GM18858 (cell line): ENCODE results near the gene ZNF672.
"Not testable (repeated sequence)": the region's sequence is repeated elsewhere in the genome, so short reads cannot be mapped to it uniquely, and the experiment has no call there.

ENCODE experiments used
- ATAC-seq: cut with Tn5 transposase; IDR thresholded peaks from one replicate; pipeline ENCODE4 v1.9.1; 2021; ENCODE audit not compliant: unreplicated experiment

ZNF672 gene

DNA sequence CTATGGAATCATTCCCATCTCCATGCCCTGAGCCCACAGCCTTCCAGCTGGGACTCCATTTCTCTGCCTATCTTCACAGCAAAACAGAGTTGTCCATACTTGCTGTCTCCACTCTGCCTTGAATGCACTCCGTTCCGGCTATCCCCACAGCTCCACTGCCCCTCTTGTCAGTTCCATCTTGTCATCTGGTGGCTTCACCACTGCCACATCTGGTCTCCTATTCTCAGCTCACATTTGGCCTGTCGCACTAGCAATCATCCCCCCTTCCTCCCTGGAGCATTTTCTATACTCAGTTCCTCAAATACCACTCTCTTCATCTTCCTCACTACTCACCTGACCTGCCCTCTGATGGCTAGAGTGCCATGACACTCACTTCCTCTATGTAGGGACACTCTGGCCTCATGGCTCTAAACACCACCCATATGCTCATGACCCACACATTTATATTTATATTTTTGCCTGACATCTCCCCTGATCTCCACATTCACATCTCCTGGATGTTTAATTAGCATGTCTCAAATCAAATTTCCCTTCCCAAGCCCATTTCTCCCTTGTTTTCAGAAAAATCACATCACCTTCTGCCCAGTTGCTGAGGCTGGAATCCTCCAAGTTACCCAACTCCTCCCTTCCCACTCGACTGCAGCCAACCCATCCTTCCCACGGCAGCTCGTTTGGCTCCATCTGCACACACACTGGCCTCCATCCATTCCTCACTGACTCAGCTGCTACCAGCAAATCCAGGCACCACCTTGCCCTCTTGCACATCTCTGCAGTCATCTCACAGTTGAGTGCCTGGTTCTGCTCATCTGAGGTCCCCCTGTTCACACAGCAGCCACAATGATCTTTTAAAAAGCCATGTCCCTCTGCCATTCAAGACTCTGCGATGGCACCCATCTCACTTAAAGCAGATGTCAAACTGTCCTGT, 14.7 kb downstream of the ZNF672 start:
- peak; percentile 36 for ATAC-seq

DNA sequence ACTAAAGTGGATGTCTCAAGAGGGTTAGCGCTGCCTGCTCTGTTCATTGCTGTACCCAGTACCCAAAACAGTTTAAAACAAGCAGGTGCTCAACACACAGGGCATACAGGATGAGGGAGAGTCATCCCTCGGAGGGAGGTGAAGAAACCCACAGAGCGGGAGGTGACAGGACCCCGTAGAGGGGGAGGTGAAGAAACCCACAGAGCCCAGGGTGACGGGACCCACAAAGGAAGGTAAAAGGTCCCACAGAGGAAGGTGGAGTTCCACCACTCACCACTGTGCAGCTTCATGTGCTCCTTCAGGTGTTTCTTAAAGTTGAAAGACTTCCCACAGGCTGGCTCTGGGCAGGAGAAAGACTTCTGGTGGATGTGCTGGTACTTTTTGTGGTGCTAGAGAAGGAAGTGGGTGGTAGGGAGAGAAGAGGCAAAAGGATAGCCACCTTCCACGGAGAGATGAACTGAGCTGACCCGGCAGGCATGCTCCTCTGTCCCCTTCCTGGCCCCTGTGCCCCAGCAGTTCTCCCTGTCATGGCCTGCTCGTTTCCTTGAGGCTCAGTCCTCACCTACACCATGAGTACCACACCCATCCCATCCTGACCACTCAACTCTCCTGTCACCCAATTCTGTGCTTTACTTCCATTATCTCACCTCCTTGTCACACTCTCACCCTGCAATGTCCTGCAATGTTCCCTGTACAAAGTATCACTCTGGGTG, 15.8 kb downstream of the ZNF672 start:
- no peak for ATAC-seq

DNA sequence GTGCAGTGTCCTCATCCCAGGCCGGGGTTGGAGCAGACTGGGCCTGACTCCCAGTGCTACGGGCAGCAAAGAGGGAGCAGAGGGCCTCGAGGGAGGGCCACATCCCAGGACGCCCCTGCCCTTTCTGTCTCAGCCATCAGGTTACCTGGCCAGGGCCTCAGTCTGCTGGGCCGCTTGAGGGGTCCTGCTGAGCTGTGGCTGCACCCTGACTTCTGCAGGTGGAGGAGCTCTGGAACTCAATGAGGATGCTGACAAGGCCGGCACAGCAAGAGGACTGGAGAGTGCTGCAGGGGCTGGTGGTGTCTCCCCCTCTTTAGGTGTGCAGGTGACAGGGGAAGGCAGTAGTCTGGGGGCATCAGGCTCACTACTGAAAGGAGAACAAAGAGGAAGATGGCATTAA, 17.6 kb downstream of the ZNF672 start:
- ATAC-seq, result no peak

DNA sequence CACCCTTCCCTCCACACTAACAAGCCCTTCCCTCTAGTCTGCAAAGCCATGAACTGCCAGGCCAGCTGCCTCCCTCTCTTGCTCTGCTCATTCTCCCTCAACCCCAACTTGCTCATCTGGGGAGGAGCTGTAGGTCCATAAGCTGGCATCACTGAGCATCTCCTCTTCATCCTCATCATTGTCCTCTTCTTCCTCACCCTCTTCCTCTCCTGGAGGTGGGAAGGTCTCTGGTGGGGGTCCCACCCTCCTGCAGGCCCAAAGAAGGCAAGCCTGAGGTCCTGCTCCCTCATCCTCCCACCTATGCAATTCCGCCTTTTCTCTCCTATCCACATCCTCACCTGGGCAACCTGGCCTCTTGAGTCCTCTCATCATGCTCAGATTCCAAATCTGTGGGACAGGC, 18.2 kb downstream of the ZNF672 start:
- ATAC-seq, result no peak

DNA sequence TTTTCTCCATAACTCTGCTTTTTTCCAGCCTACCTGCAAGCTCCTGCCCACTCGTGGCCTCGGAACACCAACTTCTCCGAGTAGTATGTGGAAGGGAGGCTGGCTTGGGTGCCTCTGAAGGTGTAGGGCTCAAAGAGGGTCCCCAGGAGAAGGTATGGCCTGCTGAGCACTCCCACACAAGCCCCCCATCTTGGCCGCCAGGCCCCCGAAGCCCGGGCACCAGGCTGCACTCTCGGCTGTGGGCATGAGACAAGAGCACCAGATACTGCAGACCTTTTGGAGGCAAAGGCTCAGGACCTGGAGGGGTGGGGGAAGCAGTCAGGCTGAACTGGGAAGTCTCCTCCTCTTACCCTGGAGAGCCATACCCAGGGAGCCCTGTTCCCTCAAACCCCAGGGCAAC, 19.2 kb downstream of the ZNF672 start:
- ATAC-seq, result no peak

DNA sequence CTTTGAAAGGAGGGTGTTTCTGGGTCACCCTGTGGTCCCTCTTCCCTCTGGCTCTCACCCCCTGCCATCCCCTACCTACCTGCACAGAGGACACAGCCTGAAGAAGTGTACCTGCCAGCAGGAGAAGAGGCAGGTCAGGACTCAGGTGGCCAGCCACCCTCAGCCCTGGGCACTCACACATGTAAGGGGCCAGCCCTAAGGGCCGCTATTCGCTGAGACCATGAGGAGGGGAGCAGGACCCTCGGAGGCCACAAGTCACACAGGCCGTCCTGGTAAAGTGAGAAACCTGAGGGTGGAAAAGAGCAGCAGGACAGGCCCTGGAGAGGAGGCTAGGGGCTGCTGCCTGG, 19.7 kb downstream of the ZNF672 start:
- no peak for ATAC-seq

DNA sequence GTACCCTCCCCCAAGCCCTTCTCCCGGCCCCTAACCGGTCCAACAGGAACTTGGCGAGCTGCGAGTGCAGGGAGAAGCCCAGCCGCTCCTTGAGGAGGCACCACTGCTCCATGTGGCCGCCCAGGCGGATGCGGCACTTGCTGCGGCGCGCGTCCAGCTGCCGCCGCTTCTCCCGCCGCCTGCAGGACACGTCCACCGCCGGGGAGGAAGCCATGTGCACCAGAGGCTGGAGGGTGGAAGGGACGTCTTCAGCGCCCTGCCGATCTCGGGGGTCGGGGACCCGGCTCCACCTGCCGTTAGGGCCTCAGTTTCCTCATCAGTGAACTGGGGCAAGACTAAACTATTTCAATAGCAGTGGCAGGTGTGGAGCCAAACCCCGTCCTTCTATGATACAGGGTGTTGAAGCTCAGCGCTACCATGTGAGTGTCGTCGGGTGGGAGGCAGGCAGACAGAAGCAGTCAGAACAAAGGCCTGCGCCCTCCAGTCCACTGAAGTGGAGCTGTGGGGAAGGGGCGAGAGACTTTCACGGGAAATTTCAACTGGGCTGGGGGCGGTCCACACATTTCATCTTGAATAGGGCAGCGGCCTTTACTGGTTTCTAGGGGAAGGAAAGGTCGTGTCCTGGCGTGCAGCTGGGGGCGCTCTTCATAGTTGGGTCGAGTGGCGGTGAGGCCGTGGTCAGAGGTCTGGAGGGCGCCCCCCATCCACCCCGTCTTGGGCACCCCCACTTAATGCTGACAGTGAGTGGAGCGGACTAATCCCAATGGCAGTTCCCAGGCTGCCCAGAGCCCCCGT, 20.3 kb downstream of the ZNF672 start:
- ATAC-seq, result peak; percentile 19

DNA sequence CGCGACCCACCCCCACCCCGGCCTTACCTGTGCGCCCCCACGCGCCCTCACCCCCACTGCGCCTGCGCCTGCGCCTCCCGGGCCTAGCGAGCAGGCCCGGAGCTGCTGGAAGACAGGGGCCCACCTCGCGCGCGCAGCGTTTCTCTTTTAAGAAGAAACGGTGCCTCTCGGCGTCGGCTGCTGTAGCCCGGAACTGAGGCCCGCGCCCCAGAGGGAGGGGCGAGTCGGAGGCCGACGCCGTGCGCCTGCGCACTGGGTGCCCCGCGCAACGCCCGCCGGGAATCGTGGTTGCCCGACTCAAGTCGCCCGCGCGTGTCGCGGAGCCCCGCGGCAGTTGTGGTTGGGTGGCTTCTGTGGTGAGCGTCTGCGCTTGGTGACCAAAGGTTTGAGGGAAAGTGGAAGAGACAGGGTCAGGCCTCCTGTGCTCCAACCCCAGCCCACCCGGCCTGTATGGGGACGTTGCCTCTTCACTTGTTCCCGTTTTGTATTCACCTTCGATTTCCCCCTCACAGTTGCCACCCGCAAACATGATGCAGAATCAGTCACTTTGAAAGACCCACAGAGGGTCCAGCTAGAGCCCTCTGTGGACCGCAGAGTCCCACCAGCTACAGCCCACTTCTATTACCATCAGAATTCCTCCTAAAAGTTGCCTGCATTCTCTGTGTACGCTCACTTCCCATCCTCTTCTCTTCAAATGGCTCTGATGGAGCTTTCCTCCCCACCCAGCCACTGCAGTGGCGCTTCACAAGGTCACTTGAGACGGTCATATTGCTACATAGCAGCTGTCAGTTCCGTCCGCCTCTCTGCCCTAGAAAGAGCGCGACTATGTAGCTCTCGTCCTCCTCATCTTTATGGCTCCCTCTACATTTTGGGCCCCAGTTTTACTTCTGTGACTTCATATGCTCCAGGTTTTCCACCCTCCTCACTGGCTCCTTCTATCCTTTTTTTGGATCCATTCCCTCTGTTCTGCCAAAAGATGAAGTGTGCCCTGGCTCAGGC, 21.2 kb downstream of the ZNF672 start, which contains the start of gene ZNF692:
Gene ZNF692, minus strand, starts transcription at position 195 of the 999 bp plus-strand sequence. CDS start 776 bp downstream, outside the sequence.
- peak; percentile 71 for ATAC-seq

DNA sequence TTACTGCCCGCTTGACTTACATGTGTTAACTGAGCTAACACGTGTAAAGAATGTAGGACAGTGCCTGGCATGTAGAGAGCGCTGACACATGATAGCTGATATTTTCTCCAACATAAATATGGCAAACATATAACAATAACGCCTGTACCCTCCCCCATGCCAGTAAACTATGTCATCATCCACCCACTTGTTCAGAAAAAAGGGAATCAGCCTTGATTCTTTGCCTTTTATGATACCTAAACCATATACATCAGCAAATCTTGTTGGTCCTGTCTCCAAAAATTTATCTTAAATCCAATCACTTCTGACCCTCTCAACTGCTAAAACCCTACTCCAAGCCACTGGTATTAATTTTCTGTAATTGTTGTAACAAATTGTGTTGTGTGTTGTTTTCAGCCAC, 22.0 kb downstream of the ZNF672 start:
- ATAC-seq, result no peak

DNA sequence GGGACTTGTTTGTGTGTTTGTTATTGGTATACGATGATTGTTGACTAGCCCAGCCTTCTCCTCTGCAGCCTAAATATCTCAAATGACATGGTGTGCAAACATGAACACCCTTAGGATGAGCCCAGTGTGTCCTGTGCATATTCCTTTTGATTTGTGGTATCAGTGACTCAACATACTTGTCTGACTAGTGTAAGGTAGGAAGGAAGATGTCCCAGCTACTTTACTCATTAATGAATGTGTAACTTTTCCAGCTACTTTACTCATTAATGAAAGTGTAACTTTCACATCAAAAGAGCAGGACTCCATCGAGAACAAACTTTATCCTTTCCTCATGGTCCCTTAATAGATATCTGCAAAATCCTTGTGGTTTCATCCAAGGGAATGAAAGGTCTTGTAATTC, 23.6 kb downstream of the ZNF672 start:
- no peak for ATAC-seq

DNA sequence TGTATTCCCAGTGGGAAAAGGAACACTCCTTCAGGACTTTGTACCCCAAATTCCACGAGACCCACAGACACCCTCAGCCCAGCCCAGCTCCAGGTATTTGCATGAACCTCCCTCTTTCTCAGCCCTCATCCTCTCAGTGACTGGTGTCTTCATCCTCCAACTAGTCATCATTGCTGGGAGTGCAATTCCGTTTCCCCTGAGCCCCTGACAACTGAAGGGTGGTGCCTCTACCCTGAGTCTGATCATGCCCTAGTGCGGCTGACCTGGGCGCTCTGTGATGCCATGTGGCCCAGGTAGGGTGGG, 24.6 kb downstream of the ZNF672 start:
- ATAC-seq, result peak; percentile 0

DNA sequence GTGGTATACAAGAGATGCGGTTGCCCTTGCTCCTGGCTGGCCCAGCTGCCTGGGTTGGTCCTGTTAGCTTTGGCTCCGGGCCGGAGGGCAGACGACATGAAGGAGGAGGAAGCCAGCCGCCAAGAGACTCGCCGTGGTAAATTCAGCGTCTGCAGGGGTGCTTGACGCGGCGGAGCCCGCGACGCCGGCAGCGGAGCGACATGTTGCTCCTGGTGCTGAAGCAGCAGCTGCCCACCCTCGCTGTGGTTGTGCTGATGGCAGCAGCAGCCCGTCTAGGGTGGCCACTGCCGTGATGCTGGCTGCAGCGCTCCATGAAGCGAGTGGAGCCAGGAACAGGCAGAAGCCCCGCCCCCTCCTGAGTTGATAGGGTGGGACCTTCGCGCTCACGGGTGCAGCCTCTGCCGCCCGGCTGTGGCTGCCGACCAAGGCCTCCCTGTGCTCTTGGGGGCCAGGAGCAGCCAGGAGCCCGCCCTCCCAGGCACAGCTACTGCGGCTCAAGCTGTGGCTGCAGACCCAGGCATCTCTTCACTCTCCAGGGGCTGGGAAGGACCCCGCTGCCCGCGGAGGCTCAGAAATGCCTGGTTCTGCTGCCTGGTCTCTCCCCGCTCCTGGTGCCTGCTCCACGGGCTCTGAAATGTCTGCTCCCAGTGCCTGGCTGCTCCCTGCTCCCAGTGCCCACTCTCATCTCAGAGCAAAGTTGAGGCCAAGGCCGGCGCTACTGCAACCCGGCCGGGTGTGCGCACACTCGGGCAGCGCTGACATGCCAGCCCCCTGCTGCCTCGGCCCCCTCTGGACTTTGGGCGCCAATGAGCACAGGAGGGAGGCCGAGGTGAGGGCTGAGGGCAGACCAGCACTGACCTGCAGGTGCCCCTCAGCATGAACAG, 25.2 kb downstream of the ZNF672 start:
- peak; percentile 44 for ATAC-seq

DNA sequence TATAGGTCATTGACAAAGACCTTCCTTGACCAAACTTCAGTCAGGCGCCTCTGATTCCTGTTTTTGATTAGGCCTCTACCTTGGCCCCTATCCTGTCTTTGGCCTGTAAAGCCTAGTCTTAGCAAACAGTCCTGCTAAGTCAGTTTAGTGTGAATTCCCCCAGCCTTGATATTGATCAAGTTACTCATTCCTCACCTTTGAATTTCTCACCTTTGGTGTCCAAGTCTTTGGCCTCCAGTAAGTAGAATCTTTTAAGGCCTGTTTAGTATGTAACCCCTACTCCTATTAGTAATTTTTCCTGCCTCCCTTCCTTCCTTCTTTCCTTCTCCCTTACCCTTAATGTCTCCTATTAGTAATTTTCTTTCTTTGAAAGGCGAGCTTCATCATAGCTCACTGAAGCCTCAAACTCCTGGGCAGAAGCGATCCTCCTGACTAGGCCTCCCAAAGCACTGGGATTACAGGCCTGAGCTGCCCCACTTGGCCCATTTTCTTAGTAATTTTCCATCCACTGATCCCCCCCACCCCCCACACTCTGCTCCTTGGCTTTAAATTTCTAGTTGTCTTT, 33.9 kb downstream of the ZNF672 start:
- ATAC-seq, result no peak

DNA sequence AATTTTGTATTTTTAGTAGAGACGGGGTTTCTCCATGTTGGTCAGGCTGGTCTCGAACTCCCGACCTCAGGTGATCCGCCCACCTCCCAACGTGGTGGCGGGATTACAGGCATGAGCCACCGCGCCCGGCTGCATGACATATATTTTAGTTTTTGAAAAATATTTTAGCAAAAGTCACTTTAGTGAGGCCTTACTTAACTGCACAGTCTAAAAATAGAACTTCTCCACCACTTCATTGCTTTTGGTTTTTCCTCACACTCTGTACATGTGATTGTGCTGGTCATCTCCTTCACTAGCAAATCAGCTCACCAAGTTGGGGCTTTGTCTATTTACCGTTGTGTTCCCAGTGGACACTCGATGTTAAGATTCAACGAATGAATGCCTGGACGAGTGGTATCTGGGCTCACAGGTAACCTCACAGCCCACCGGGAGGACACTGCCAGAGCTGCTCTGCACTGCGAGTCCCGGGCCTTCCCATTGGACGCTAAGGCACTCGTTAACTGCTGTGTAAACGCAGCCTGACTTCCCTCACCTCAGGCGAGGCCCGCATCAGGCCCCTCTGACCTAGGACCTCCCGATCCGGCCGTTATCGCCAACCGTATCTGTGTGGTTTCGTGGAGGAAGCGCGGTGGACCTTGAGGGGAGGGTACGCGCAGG, 34.9 kb downstream of the ZNF672 start:
- ATAC-seq, result peak; percentile 22

DNA sequence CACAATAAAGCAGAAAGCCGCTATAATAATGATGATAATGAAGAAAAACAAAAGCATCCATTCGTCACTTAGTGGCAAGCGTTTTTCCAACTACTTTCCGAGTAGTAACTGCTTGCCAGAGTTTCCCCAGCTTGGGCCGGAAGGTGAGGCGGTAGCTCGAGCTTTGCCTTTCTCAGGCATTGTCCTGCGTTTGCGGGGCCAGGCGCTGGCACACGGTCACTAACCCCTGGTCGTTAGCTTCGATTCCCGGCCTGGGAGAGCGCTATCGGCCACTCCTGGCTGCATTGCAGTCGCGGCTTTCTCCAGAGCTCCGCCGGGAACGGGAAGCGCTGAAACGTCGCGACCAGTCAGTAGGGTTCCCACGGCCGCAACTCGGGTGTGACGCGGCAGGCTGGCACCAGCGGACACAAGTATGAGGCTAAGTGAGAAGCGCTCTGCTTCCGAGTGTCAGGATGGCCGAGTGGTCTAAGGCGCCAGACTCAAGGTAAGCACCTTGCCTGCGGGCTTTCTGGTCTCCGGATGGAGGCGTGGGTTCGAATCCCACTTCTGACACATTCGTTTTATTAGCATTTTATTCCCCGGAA, 35.5 kb downstream of the ZNF672 start:
- peak; percentile 60 for ATAC-seq

DNA sequence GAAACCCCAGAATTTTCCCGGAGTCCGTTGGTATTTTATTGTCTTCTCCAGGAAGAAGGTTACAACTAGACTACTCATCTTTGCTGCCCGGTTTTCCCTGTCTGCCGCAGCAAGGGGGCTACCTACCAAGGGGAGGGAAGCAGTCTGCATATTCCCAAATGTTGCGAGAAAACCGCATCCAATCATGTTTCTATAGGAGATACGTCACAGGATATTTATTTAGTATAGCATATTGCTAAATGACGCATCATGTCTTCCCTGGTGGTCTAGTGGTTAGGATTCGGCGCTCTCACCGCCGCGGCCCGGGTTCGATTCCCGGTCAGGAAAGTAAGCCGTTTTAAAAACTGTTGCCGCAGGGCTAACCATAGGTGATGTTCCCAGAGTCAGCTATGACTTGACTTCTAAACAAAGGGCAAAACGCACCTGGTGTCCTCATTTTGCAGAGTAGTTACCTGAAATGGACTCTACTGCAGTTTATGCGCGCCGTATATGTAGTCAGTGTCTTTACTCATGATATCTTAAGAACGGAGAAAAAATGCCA, 36.0 kb downstream of the ZNF672 start:
- ATAC-seq, result peak; percentile 51

DNA sequence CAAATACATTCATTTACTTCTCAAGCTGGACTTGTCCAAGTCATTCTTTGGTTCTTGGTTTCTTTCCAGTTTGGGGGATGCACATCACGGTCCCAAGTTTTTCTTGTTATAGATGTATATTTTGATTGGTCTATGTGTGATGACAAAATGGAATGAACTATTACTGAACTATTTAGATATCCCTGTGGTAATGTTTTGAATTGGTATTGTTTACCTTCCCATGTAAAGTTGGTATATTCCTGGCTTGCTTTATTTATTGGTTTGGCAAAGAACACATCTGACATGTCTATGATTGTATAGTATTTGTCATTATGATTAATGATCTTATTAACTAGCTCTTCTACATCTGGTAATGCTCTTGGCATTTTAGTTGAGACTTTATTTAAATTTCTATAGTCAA, 43.2 kb downstream of the ZNF672 start:
- no peak for ATAC-seq

DNA sequence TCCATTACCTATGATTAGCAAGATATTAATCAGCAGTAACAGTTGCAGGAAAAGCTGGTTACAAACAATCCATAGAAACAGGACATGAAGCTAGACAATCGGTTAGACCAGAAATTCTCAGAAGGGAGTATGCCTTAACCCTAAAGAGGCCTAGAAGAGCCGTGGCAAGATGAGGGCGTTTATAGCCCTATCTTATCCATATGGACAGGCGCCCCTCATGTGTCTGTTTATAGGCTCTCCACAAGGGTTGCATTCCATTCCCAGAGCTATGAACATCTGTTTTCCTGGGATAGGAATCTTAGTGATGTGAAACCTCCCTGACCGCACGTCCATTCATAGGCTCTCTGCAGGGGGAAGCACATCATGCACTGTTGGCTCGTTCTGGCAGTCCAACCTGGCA, 44.4 kb downstream of the ZNF672 start:
- ATAC-seq, result not testable (repeated sequence)
